Stimulated activated CD4-positive, alpha-beta T cell treated with anti-CD3 and anti-CD28 coated beads, Interleukin-1b, Interleukin-23, amount 100 ng/mL, for 24 hours (primary cell): ENCODE measurements around the gene MYMX.
A peak's percentile ranks its signal among the peaks of the same experiment; 100 is the strongest.
"Not testable (repeated sequence)": the region's sequence is repeated elsewhere in the genome, so short reads cannot be mapped to it uniquely, and the experiment has no call there.

ENCODE experiments used
- DNase-seq, 4 experiments: peaks; one replicate each; pipeline ENCODE4 v3.0.0-alpha.2; 2020; ENCODE audit warnings: low read depth in 4 of 4, low spot score in 1 of 4

Gene MYMX

GRCh38 chr6:44216677-44217331, at the start of gene MYMX:
MYMX (plus strand) TSS chr6:44216926; CDS start chr6:44217472, 546 bp downstream.
- DNase-seq = no peak

DNA sequence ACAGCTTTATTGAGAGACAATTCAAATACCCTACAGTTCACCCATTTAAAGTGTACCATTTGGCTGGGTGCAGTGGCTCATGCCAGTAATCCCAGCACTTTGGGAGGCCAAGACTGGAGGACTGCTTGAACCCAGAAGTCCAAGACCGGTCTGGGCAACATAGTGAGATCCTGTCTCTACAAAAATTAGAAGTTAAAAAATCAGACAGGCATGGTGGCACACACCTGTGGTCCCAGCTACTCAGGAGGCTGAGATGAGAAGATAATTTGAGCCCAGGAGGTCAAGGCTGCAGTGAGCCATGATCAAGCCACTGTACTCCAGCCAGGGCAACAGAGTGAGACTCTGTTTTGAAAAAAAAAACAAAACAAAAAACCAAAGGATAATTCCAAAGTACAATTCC, 49.2 kb upstream of the MYMX start:
- DNase-seq = no peak

DNA sequence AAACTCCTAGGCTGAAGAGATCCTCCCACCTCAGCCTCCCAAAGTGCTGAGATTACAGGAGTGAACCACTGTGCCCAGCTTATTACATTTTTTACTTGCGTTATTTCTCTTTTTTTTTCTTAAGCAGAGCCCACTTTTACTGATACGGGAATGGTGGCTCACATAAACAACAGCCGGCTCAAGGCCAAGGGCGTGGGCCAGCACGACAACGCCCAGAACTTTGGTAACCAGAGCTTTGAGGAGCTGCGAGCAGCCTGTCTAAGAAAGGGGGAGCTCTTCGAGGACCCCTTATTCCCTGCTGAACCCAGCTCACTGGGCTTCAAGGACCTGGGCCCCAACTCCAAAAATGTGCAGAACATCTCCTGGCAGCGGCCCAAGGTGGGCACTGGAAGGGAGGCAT, 47.6 kb upstream of the MYMX start:
- DNase-seq = no peak

- no peak for DNase-seq
Measured at GRCh38 chr6:44169886-44170570, 46.7 kb upstream of the MYMX start.

DNA sequence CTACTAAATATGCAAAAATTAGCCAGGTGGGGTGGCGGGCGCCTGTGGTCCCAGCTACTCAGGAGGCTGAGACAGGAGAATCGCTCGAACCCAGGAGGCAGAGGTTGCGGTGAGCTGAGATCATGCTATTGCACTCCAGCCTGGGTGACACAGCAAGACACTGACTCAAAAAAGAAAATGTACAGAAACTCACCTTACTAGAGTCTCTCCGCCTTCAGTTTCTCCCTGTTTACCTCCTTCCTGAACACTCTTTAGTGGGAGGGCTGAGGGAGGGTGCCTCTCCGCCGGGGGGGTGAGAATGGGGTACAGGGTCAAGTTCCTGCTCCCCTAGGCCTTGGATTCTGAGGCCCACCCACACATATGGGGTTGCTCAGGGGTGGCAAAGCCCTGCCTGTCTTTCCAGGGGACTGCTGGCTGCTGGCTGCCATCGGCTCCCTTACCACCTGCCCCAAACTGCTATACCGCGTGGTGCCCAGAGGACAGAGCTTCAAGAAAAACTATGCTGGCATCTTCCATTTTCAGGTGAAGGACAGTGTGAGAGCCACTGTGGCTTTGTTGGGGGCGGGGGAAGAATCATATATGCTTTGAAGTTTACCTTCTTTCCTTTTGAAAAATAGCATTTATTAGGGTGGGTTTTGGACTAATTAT, 44.7 kb upstream of the MYMX start:
- DNase-seq = no peak

GRCh38 chr6:44172731-44173500, 43.8 kb upstream of the MYMX start:
- peak; percentile 67 to 83 (median 70) for DNase-seq

DNA sequence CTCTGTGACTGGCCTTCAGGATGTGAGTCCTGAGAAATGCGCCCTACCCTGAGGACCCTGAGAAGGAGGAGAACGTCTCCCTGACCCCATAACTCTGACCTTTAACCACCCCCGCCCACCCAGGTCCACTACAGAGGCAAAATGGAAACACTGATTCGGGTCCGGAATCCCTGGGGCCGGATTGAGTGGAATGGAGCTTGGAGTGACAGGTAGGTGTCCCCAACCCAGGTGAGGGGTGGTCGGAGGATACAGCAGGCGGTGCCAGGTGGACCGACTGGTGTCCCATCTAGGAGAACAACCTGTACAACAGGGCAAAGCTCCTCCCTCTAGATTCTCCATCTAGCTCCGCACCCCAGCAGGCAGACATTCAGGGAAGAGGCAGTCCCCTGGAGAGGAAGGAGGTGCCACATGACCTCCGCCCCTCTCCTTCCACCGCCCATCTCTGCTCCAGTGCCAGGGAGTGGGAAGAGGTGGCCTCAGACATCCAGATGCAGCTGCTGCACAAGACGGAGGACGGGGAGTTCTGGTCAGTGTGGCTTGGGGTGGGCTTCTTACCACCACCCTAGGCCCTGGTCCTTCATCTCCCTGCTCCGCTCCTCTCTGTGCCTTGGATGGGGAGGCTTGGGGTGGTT, 40.5 kb upstream of the MYMX start:
- DNase-seq = no peak

DNA sequence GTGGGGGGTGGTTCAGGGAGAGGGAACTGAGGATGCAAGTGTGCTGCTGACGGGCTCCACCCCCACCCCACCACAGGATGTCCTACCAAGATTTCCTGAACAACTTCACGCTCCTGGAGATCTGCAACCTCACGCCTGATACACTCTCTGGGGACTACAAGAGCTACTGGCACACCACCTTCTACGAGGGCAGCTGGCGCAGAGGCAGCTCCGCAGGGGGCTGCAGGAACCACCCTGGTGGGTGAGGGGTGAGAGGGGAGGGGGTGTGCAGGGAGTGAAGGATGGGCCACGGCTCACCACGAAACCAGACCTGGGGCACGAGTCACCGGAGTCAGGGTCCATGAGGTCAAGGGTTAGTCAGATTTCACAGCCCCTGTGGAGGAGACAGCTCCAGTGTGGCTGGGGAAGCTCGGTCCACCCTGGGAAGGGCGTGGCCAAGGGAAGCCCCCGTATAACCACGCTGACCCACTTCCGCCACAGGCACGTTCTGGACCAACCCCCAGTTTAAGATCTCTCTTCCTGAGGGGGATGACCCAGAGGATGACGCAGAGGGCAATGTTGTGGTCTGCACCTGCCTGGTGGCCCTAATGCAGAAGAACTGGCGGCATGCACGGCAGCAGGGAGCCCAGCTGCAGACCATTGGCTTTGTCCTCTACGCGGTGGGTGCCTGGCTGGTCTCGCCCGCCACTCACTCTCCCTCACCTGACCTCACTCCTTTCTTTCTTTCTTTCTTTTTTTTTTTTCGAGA, 39.8 kb upstream of the MYMX start:
- DNase-seq = no peak

GRCh38 chr6:44177691-44178423, 38.9 kb upstream of the MYMX start:
- no peak for DNase-seq

- no peak for DNase-seq
Measured at GRCh38 chr6:44178424-44179071, 38.2 kb upstream of the MYMX start.

GRCh38 chr6:44179072-44179536, 37.6 kb upstream of the MYMX start:
- DNase-seq = no peak

DNA sequence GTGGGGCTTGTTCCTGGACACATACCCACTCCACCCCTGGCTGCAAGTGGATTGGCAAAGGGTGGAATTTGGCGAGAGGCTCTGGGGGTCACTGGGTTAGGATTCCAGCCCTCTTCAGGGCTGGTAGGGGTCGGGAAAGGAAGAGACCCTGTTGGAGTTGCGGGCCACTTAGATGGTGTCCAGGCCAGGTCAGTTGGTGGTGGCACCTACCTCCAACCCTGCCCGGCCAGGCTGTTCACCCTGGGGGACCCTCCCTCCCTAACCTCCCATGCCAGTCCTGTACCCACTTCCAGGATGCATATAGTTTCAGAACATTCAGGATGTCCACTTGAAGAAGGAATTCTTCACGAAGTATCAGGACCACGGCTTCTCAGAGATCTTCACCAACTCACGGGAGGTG, 37.1 kb upstream of the MYMX start:
- DNase-seq = no peak

GRCh38 chr6:44180406-44180805, 36.3 kb upstream of the MYMX start:
- DNase-seq = no peak

GRCh38 chr6:44180886-44181285, 35.8 kb upstream of the MYMX start:
- no peak for DNase-seq

GRCh38 chr6:44181784-44182183, 34.9 kb upstream of the MYMX start:
- not testable (repeated sequence) for DNase-seq

- no peak for DNase-seq
Measured at GRCh38 chr6:44182911-44183390, 33.8 kb upstream of the MYMX start.

GRCh38 chr6:44183783-44184182, 32.9 kb upstream of the MYMX start:
- no peak for DNase-seq

DNA sequence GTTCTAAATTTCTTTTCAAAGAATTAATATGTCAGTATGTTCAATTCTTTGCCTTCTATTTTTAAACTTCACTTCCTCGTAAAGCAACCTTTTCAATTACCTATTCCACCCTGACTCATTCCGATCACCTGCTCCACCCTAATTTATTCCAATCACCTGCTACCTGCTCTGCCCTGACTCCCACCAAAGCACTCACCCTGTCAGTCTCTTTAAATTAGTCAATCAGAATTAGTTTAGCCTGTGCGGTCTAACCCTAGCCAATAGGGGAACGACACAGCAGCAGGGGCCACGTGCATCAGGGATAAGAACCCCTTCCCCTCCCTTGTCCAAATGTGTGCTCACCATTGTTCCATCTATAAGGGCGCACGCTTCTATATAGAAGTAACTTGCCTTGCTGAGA, 31.4 kb upstream of the MYMX start:
- not testable (repeated sequence) for DNase-seq
